DMS153 (cell line): ENCODE data around the gene ADIG.

Experiments
- DNase-seq: peaks from one replicate; lab custom pipeline; 2025; lab: John Stamatoyannopoulos, UW

ADIG gene

GRCh38 chr20:38633577-38634093 is 52.6 kb downstream of the ADIG start:
- DNase-seq: peak; percentile 14

- no peak for DNase-seq
Measured at GRCh38 chr20:38635721-38636288, 54.8 kb downstream of the ADIG start.
